Measurements from ENCODE around the gene HJV. TPM values are rescaled to one million over a fixed set of nuclear protein-coding genes. Genes with fewer than 3 reads are reported as not detected.
"Not testable (repeated sequence)": the region's sequence is repeated elsewhere in the genome, so short reads cannot be mapped to it uniquely, and the experiment has no call there.

Gene HJV
- total and polyA plus RNA-seq, 2 of the 13 experiments (the other 11 are each of a cell fraction or from before 2014, with no cell fraction given) = 0.18 TPM; not detected in 1

GRCh38 chr1:146051852-146052676, 30.5 kb upstream of the HJV start (continued):
- peak; percentile 95; the same call in 1 of the 2 replicates for TF ChIP-seq ZNF232 (CRISPR knock-in tag; IDR thresholded peaks at IDR 0.05; ENCODE audit: borderline replicate concordance)
- peak; percentile 88 for TF ChIP-seq ZNF143 (CRISPR knock-in tag; IDR thresholded peaks at IDR 0.05)
- TF ChIP-seq HNF1A (IDR thresholded peaks at IDR 0.05; ENCODE audit: low read depth) = peak; percentile 70
- TF ChIP-seq HNF1A (CRISPR knock-in tag; IDR thresholded peaks at IDR 0.05; ENCODE audit: borderline replicate concordance) = peak; percentile 85; the same call in 1 of the 2 replicates
- peak; percentile 98 for TF ChIP-seq RBM22 (optimal IDR thresholded peaks at IDR 0.05; ENCODE audit: low read length)
- TF ChIP-seq PPARG (CRISPR knock-in tag; conservative IDR thresholded peaks at IDR 0.05) = peak; percentile 81
- TF ChIP-seq ZNF280D (CRISPR knock-in tag; IDR thresholded peaks at IDR 0.05) = peak; percentile 20; the same call in 1 of the 2 replicates
- peak; percentile 87; the same call in 1 of the 2 replicates for TF ChIP-seq KLF6 (CRISPR knock-in tag; IDR thresholded peaks at IDR 0.05)
- TF ChIP-seq ZNF451 (CRISPR knock-in tag; IDR thresholded peaks at IDR 0.05) = 0 out of 2 replicates have a peak, but pooled peaks have one; percentile 46
- peak; percentile 79 for TF ChIP-seq HDAC2 (CRISPR knock-in tag; IDR thresholded peaks at IDR 0.05)
- peak; percentile 78; the same call in 1 of the 2 replicates for TF ChIP-seq ZNF746 (CRISPR knock-in tag; IDR thresholded peaks at IDR 0.05)
- TF ChIP-seq ZNF564 (CRISPR knock-in tag; IDR thresholded peaks at IDR 0.05) = 0 out of 2 replicates have a peak, but pooled peaks have one; percentile 39
- TF ChIP-seq KLF16 (CRISPR knock-in tag; IDR thresholded peaks at IDR 0.05) = peak; percentile 78 to 93; a peak in 3 of 4 replicates
- not testable (repeated sequence) for TF ChIP-seq NR2F6 (IDR thresholded peaks at IDR 0.05)
- TF ChIP-seq NR2F6 (CRISPR knock-in tag; IDR thresholded peaks at IDR 0.05) = peak; percentile 69
- TF ChIP-seq CREM (IDR thresholded peaks at IDR 0.05) = peak; percentile 84
- TF ChIP-seq CREM (CRISPR knock-in tag; IDR thresholded peaks at IDR 0.05) = peak; percentile 12; the same call in 1 of the 2 replicates
- peak; percentile 80; the same call in 1 of the 2 replicates for TF ChIP-seq ZNF784 (CRISPR knock-in tag; IDR thresholded peaks at IDR 0.05; ENCODE audit: borderline replicate concordance)
- peak; percentile 96 for TF ChIP-seq IRF2 (CRISPR knock-in tag; IDR thresholded peaks at IDR 0.05)
- peak; percentile 97 to 99 for TF ChIP-seq MAFK (conservative IDR thresholded peaks at IDR 0.05 in 1 of 2, IDR thresholded peaks at IDR 0.05 in 1 of 2; ENCODE audit: low read length in 2 of 2)
- TF ChIP-seq FOXK1 (CRISPR knock-in tag; IDR thresholded peaks at IDR 0.05; ENCODE audit: borderline replicate concordance, low read depth) = peak; percentile 79; the same call in 1 of the 2 replicates
- TF ChIP-seq SMAD1 (CRISPR knock-in tag; IDR thresholded peaks at IDR 0.05; ENCODE audit: borderline replicate concordance, low read depth) = peak; percentile 79; the same call in 1 of the 2 replicates
- TF ChIP-seq ZNF629 (CRISPR knock-in tag; conservative IDR thresholded peaks at IDR 0.05) = peak; percentile 21
